AG04449 (cell line): ENCODE measurements around the gene LRCH4.

Experiments
- CTCF ChIA-PET: fragments of 350-600 bp; formaldehyde crosslinking; extraction: SDS; loops from one replicate; lab custom pipeline; 2021; ENCODE audit warnings: antibody characterized with exemption; lab: Yijun Ruan, JAX
- POLR2A ChIA-PET: fragments of 400-600, 350-600 bp; formaldehyde crosslinking; extraction: SDS; loops from one replicate; lab custom pipeline; 2020; ENCODE audit warnings: antibody characterized with exemption, inconsistent platforms; lab: Yijun Ruan, JAX
- DNase-seq: peaks from one replicate; pipeline ENCODE4 v3.0.0-alpha.2; 2010; ENCODE audit warnings: low read depth, low spot score
- H3K4me3 ChIP-seq: 2 replicates; pipeline ENCODE4 v1.5.1; 2011; ENCODE audit warnings: low read depth, mild to moderate bottlenecking, control low read depth, low read length
- TF ChIP-seq, protein P1 (sequence below): IDR thresholded peaks from one replicate; pipeline ENCODE4 v1.5.1; 2011; ENCODE audit warnings: mild to moderate bottlenecking, moderate library complexity, low read length, control low read depth, inconsistent platforms; ENCODE audit not compliant: insufficient read depth; ENCODE audit errors: missing control alignments

LRCH4 gene

DNA sequence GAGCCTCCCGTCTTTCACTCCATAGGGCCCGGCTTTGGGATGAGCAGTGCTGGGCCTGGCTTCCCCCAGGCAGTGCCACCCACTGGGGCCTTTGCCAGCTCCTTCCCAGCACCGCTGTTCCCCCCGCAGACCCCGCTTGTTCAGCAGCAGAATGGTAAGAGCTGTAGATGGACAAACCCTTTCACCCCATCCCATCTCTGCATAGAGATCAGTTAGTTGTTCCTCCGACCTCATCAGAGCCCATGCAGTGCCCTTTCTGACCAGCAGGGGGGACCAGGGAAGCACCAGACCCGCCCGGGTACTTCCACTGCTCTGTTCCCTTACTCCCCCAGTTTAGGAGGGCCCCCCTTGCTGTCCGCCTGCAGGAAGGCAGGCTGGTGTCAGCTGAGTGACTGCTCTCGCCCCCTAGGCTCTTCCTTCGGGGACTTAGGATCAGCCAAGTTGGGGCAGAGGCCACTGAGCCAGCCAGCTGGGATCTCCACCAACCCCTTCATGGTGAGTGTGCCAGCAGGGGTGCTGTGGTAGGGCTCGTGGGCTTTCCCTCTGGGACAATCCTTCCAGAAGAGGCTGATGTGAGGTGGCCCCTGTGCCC lies 22.0 kb downstream of the LRCH4 start:
- ChIA-PET POLR2A (interaction anchor here (1.7 kb wide), 1 partner anchor 22 kb away, joined by 5 read pairs; the partner anchor contains the start of gene FBXO24), CTCF (interaction anchor here (0.5 to 18.3 kb wide), 34 partner anchors 8 to 288 kb away, joined by 3 to 421 read pairs (median 6); partner anchors contain the start of genes AGFG2, FBXO24, LRCH4 and NYAP1)
- no peak overlapping the region for H3K4me3 ChIP-seq
- TF ChIP-seq, protein P1, sequence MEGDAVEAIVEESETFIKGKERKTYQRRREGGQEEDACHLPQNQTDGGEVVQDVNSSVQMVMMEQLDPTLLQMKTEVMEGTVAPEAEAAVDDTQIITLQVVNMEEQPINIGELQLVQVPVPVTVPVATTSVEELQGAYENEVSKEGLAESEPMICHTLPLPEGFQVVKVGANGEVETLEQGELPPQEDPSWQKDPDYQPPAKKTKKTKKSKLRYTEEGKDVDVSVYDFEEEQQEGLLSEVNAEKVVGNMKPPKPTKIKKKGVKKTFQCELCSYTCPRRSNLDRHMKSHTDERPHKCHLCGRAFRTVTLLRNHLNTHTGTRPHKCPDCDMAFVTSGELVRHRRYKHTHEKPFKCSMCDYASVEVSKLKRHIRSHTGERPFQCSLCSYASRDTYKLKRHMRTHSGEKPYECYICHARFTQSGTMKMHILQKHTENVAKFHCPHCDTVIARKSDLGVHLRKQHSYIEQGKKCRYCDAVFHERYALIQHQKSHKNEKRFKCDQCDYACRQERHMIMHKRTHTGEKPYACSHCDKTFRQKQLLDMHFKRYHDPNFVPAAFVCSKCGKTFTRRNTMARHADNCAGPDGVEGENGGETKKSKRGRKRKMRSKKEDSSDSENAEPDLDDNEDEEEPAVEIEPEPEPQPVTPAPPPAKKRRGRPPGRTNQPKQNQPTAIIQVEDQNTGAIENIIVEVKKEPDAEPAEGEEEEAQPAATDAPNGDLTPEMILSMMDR: peak; percentile 92
- no peak for DNase-seq

DNA sequence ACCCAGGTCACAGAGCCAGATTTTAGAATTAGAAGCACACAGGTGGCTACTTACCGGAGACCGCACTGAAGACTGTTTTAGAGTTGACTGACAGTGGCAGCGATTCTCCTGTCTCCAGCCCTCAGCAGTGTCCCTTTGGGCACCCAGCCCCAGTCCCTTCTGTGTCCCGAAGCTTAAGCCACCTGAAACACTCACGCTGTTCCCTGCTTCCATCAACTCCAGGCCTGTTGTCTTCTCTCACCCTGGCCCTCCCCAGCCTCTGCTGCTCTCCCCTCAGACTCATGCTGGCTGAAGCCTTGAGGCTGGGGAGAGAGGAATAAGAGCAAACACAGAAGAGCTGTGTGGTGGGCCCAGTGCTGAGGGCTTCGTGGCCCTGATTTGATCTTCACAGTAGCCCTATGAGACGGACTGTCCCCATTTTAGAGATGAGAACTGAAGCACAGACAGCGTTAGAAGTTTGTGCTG lies 22.8 kb downstream of the LRCH4 start:
- ChIA-PET POLR2A (no interaction called here), CTCF (interaction anchor here (0.6 to 18.3 kb wide), 26 partner anchors 7 to 163 kb away, joined by 3 to 421 read pairs (median 6); partner anchors contain the start of genes AGFG2, FBXO24, LRCH4 and NYAP1)
- TF ChIP-seq, protein P1: no peak
- no peak overlapping the region for H3K4me3 ChIP-seq
- DNase-seq: no peak

DNA sequence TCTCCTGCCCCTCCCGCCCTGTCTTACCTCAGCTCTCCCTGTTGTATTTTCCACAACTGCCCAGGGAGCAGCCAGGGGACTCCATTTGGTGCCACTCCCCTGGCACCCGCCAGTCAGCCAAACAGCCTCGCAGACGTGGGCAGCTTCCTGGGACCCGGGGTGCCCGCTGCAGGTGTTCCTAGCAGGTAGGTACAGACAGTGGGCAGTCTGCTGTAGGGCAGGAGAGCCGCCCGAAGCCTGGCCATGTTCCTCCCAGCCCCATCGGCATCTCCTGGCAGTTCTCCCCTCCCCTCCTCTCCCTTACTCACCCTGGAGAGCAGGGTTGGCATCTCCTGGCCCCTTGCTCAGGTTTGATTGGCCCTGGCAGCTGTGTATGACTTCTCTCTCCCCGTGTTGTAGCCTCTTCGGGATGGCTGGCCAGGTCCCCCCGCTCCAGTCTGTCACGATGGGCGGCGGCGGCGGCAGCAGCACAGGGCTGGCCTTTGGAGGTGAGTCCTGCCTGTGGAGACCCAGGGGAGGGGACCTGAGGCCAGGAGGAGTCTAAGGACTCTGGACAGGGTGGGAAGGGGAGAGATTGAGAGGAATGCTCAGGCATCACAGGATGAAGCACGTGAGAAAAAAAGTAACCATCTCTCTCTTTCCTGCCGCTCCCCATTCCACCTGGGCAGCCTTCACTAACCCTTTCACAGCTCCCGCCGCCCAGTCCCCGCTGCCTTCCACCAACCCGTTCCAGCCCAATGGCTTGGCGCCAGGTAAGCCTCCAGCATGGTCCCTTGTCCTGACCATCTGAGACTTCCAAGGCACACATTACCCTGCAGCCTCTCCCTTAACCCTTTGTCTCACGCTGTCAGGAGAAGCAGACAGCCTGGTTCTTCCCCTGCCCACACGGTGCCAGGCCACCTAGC lies 23.5 kb downstream of the LRCH4 start:
- TF ChIP-seq, protein P1: no peak
- CTCF ChIA-PET: interaction anchor here (0.8 to 18.3 kb wide), 18 partner anchors 6 to 163 kb away, joined by 3 to 421 read pairs (median 10); partner anchors contain the start of genes AGFG2, FBXO24, LRCH4 and NYAP1
- H3K4me3 ChIP-seq: no peak overlapping the region
- DNase-seq: no peak
- POLR2A ChIA-PET: no interaction called here

DNA sequence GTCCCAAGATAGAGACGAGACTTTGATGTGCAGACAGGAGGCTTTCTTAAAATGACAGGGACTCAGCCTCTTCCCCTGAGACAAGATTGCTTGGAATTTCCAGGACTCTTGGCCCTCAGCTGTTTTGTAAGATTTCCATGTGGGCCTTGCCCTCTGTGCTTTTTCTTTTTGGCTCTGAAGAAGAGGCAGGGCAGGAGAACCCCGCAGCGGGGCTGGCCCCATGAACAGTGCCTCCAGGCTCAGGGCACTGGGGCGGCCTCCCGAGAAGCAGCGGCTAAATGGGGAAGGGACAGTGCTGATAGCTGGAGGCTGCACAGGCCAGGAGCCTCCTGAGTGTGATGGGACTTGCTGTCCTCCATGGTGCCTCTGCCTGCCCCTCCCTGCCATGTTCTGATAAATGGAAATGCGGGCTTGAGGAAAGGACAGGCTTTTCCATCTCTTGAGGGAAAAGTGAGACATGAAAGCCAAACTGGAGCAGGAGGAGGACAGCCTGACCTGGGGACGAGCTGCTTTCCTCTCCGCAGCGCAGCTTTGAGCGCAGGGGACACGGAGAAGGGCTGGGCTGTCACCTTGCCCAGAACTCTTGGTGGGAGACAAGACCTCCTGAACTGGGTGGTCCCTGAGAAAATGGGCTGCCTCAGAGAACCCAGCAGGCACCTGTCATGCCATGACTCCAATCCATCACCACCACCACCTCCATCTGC lies 24.3 kb downstream of the LRCH4 start:
- CTCF ChIA-PET: interaction anchor here (0.8 to 18.3 kb wide), 10 partner anchors 9 to 130 kb away, joined by 3 to 421 read pairs (median 24); partner anchors contain the start of genes AGFG2, FBXO24, LRCH4 and NYAP1
- H3K4me3 ChIP-seq: no peak overlapping the region
- TF ChIP-seq, protein P1: no peak
- POLR2A ChIA-PET: interaction anchor here (2.4 kb wide), 1 partner anchor 24 kb away, joined by 16 read pairs; the partner anchor contains the start of genes FBXO24 and LRCH4
- no peak for DNase-seq

DNA sequence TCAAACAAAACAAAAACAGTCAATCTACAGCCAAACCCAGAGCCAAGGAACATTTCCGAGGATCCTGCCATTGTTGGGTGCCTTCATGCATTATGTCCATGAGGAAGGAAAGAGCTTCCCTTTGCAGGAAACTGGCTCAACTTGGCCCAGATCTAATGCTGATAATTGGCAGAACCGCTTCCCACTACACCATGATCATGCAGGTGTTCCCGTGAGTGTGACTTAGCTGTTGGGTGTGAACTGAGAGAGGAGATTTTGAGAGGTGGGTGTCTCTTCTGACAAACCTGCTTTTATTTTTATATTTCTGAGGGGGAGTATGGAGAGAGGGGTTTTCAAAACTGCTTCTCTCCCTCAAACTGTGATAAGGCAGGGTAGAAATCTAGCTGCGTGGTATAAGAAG lies 26.8 kb downstream of the LRCH4 start:
- TF ChIP-seq, protein P1: no peak
- ChIA-PET POLR2A (interaction anchor here (1.0 to 2.4 kb wide), 2 partner anchors 27 to 130 kb away, joined by 7 to 16 read pairs; partner anchors contain the start of genes FBXO24, LRCH4 and ZCWPW1), CTCF (interaction anchor here (0.7 to 18.3 kb wide), 32 partner anchors 9 to 298 kb away, joined by 3 to 421 read pairs (median 5); partner anchors contain the start of genes ACTL6B, AGFG2, FBXO24 and LRCH4)
- no peak for DNase-seq
- no peak overlapping the region for H3K4me3 ChIP-seq
